ENCODE measurements around the gene AOC1. TPM values are rescaled to one million over a fixed set of nuclear protein-coding genes. Genes with fewer than 3 reads are reported as not detected.

The AOC1 gene
- total and polyA plus RNA-seq, 2 of the 13 experiments (the other 11 are each of a cell fraction or from before 2014, with no cell fraction given) = not detected

GRCh38 chr7:150898475-150899011 is 46.2 kb downstream of the AOC1 start (continued):
- no peak for TF ChIP-seq RFX1 (IDR thresholded peaks at IDR 0.05)
- TF ChIP-seq ZNF367 (CRISPR knock-in tag; IDR thresholded peaks at IDR 0.05; ENCODE audit: borderline replicate concordance) = no peak
- TF ChIP-seq ZNF234 (CRISPR knock-in tag; conservative IDR thresholded peaks at IDR 0.05) = no peak
- TF ChIP-seq HNF1B (CRISPR knock-in tag; IDR thresholded peaks at IDR 0.05) = peak; percentile 42; the same call in 1 of the 2 replicates
- TF ChIP-seq ATAD3A (CRISPR knock-in tag; IDR thresholded peaks at IDR 0.05) = no peak
- TF ChIP-seq ZMYM4 (CRISPR knock-in tag; IDR thresholded peaks at IDR 0.05) = no peak
- no peak for TF ChIP-seq SATB2 (CRISPR knock-in tag; IDR thresholded peaks at IDR 0.05)
- peak; percentile 79 for TF ChIP-seq STAG1 (CRISPR knock-in tag; IDR thresholded peaks at IDR 0.05)
- no peak for TF ChIP-seq ZNF225 (CRISPR knock-in tag; IDR thresholded peaks at IDR 0.05)
- peak; percentile 37; the same call in 1 of the 2 replicates for TF ChIP-seq GABPB1 (CRISPR knock-in tag; IDR thresholded peaks at IDR 0.05)
- TF ChIP-seq ZBTB8A (CRISPR knock-in tag; IDR thresholded peaks at IDR 0.05; ENCODE audit: borderline replicate concordance, low read depth) = no peak
- no peak for TF ChIP-seq RFXANK (CRISPR knock-in tag; IDR thresholded peaks at IDR 0.05)
- TF ChIP-seq FIP1L1 (IDR thresholded peaks at IDR 0.05; ENCODE audit: borderline replicate concordance, insufficient read depth, low read depth, low read length) = no peak
- no peak for TF ChIP-seq MED13 (CRISPR knock-in tag; IDR thresholded peaks at IDR 0.05)
- no peak for TF ChIP-seq ZBTB38 (CRISPR knock-in tag; IDR thresholded peaks at IDR 0.05)
- TF ChIP-seq, protein P1, sequence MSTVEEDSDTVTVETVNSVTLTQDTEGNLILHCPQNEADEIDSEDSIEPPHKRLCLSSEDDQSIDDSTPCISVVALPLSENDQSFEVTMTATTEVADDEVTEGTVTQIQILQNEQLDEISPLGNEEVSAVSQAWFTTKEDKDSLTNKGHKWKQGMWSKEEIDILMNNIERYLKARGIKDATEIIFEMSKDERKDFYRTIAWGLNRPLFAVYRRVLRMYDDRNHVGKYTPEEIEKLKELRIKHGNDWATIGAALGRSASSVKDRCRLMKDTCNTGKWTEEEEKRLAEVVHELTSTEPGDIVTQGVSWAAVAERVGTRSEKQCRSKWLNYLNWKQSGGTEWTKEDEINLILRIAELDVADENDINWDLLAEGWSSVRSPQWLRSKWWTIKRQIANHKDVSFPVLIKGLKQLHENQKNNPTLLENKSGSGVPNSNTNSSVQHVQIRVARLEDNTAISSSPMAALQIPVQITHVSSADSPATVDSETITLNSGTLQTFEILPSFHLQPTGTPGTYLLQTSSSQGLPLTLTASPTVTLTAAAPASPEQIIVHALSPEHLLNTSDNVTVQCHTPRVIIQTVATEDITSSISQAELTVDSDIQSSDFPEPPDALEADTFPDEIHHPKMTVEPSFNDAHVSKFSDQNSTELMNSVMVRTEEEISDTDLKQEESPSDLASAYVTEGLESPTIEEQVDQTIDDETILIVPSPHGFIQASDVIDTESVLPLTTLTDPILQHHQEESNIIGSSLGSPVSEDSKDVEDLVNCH (CRISPR knock-in tag; IDR thresholded peaks at IDR 0.05) = no peak
- no peak for TF ChIP-seq KAT2B (IDR thresholded peaks at IDR 0.05; ENCODE audit: borderline replicate concordance, low read depth, low read length)
- 0 out of 2 replicates have a peak, but pooled peaks have one; percentile 54 for TF ChIP-seq AHR (CRISPR knock-in tag; IDR thresholded peaks at IDR 0.05)
- TF ChIP-seq ZNF615 (CRISPR knock-in tag; IDR thresholded peaks at IDR 0.05; ENCODE audit: borderline replicate concordance) = no peak
- no peak for TF ChIP-seq ZFP36 (IDR thresholded peaks at IDR 0.05; ENCODE audit: borderline replicate concordance, low read depth, low read length, partially characterized antibody)
- no peak for TF ChIP-seq TRAFD1 (CRISPR knock-in tag; IDR thresholded peaks at IDR 0.05; ENCODE audit: borderline replicate concordance)
- TF ChIP-seq KDM4B (CRISPR knock-in tag; IDR thresholded peaks at IDR 0.05) = no peak
- TF ChIP-seq NR2F2 (IDR thresholded peaks at IDR 0.05; ENCODE audit: borderline replicate concordance, low read depth) = no peak
- TF ChIP-seq ZSCAN21 (CRISPR knock-in tag; IDR thresholded peaks at IDR 0.05; ENCODE audit: borderline replicate concordance) = no peak

Measured in HepG2 (cell line).